ENCODE data around the gene SAPCD2. TPM values are rescaled to one million over a fixed set of nuclear protein-coding genes. Genes with fewer than 3 reads are reported as not detected.

SAPCD2 gene
- total RNA-seq, 1 donor, result 5.2 TPM

DNA sequence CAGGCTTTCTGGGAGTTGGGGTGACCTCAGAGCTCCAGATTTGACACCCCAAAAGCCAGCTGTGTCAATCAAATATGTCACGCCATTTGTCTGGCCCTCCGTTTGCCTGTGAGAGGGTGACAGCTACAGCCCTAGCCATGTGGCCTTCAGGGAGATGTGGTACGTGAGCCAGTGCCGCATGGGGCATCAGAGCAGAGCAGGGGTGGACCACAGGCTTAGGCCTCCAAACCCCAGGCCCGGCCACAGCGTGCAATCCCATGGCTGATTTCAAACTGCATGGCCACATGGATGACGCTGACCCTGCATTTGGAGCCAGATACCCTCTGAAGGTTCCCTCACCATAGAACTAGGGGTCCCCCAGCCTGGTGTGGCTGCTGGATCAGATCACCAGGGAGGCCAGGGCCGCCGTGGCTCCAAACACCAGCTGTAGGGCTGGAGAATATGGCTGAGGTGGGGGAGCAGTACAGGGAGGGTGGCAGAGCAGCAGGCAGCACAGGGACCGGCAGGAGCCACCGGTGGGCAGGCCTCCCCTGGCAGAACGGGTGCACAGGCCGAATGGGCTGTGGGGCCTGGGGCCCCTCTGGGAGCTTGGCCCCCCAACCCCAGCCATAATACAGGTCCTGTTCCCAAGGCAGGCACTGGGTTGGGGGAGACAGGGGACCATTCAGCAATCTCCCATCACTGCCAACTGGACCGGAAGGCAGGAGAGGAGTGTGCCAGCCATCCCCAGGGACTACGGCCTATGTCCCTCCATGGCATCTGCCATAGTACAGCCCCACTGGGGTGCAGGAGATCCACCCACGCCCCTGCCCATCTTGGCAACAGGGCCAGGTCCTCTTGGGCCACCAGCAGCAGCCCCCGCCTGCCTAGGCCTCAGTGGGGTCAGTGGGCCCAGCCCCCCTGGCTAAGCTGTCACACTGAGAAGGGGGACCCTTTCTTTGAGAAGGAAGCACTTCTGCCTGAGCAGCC, 1.5 kb downstream of the SAPCD2 start:
- no peak for TF ChIP-seq CTCF (IDR thresholded peaks at IDR 0.05; ENCODE audit: insufficient read depth, low read depth, low read length)
- DNase-seq (ENCODE audit: low read depth), result no peak
- peak overlapping the region; percentile 38 for H3K4me3 ChIP-seq (ENCODE audit: low read depth, low read length)

- peak; percentile 80 for DNase-seq (ENCODE audit: low read depth)
Measured at GRCh38 chr9:137067860-137068538, 2.4 kb downstream of the SAPCD2 start.

GRCh38 chr9:137066096-137066861, 4.1 kb downstream of the SAPCD2 start:
- TF ChIP-seq CTCF (IDR thresholded peaks at IDR 0.05; ENCODE audit: insufficient read depth, low read depth, low read length), result no peak
- no peak overlapping the region for H3K4me3 ChIP-seq (ENCODE audit: low read depth, low read length)
- DNase-seq (ENCODE audit: low read depth), result no peak

More at GRCh38 chr9:137067860-137068538, 2.4 kb downstream of the SAPCD2 start:
- H3K4me3 ChIP-seq (ENCODE audit: low read depth, low read length), result no peak overlapping the region
- TF ChIP-seq CTCF (IDR thresholded peaks at IDR 0.05; ENCODE audit: insufficient read depth, low read depth, low read length), result peak; percentile 84

DNA sequence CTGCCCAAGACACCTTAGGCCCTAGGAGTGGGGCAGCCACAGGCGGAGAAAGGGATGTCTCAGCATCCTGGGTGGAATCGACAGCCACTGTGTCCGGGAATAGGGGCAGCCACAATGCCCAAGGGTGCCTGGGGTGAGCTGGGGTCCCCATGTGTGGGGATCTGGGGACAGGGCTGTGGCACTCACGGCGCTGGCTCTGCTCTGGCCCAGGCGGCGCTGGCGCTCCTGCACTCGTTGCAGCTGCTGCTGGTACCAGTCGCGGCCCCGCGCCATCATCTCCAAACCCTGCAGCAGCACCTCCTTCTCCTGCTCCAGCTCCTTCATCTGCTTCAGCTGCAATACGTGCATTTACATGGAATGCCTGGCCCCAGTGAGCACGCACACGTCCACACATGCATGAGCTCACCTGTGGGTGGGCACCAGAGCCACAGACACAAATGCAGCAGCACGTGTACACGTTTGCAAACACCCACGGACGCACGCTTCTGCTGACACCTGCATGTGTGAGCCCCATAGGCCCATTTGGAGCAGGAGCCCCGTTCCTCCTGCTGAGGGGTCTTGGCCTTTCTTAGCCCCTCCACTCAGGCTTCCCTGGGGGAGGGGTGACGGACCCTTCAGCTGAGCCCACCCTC, 4.9 kb downstream of the SAPCD2 start:
- H3K4me3 ChIP-seq (ENCODE audit: low read depth, low read length), result no peak overlapping the region
- TF ChIP-seq CTCF (IDR thresholded peaks at IDR 0.05; ENCODE audit: insufficient read depth, low read depth, low read length), result no peak
- no peak for DNase-seq (ENCODE audit: low read depth)

DNA sequence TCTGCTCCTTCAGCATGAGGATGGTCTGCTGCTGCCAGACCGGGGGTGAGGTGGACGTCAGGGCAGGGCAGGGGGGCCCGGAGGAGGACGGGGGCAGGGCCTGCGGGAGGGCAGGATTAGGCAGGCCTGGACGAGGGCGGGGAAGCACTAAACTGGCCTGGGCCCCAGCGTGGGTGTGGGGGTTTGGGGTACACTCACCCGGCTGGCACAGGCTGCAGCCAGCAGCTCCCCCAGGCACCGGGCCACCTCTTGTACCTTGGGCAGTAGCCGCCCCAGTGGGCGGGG, 5.5 kb downstream of the SAPCD2 start:
- no peak for DNase-seq (ENCODE audit: low read depth)
- TF ChIP-seq CTCF (IDR thresholded peaks at IDR 0.05; ENCODE audit: insufficient read depth, low read depth, low read length), result no peak
- H3K4me3 ChIP-seq (ENCODE audit: low read depth, low read length), result no peak overlapping the region

All from fibroblast of villous mesenchyme (primary cell).